Dedifferentiated amniotic fluid mesenchymal stem cell (primary cell): ENCODE measurements around the gene ZRSR2.
"Not testable (repeated sequence)": the region's sequence is repeated elsewhere in the genome, so short reads cannot be mapped to it uniquely, and the experiment has no call there.

Experiments
- DNase-seq: peaks from one replicate; pipeline ENCODE4 v3.0.0-alpha.2; 2016; ENCODE audit errors: extremely low spot score

The ZRSR2 gene, protein sequence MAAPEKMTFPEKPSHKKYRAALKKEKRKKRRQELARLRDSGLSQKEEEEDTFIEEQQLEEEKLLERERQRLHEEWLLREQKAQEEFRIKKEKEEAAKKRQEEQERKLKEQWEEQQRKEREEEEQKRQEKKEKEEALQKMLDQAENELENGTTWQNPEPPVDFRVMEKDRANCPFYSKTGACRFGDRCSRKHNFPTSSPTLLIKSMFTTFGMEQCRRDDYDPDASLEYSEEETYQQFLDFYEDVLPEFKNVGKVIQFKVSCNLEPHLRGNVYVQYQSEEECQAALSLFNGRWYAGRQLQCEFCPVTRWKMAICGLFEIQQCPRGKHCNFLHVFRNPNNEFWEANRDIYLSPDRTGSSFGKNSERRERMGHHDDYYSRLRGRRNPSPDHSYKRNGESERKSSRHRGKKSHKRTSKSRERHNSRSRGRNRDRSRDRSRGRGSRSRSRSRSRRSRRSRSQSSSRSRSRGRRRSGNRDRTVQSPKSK

DNA sequence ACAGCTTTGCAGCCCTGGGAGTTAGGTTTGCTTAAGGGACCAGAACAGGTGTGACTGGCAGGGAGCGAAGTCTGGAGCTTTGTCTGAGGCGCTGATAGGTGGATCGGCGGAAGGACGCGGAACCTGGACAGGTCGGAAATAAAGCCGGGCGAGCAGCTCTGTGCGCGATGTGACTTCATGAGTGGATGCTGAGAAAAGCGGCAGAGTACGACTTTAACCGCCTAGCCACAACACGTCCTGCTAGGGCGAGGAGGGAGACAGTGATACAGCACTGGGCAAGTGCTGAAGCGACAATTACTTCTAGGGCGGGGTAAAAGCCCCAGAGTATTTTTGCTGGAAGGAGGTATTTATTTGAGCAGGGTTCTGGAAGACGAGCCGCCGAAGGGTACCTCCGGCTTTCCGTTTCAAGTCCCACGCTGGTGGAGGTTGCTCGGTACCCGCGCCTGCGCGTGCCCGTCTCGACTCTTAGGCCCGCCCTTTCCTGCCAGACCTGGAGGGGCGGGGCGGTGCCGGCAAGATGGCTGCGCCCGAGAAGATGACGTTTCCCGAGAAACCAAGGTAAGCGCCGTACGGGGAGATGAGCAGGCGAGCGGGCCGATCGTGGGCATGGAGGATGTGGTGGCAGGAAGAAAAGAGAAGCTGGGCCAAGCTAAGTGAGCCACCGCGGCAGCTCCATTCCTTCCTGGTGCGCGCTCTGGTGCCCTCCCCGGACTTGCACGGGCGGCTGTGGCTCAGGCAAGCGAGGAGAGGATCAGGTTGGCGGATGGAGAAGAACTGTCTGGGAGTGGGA lies at the start of gene ZRSR2:
ZRSR2 (plus strand) TSS at position 506 of the 790 bp plus-strand sequence; CDS start at position 518, 12 bp downstream.
- DNase-seq = peak; percentile 81

DNA sequence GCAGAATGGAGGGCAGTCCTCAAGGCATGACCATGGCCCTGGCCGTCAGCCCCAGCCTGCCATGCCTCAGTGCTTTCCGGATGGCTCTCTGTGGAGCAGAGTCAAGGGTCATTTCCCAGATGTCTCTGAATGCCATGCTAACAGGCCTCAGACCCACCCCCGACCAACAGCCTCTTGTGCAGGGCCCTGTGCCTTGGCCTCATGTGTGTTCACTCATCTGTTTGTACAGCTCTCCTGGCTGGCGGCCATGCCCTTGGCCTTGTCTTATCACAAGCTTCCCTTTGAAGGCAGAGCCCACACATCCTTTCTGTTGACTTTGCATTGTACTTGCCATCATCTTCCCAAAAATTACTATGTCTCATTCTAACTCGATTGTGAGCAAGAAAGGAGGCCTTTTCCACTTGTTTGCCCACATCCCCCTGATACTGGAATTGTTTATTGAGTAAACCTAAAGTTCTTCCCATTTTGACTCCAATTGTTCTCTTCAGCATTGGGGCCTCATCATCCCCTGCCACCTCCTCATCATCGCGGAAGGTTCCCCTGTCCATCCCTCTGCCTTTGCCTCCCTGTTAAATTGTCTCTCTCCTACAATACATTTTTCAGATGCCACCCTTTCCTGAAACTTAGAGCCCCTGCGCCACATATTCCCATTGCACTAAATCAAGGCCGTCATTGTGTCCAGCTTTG lies 46.0 kb upstream of the ZRSR2 start:
- DNase-seq = no peak

DNA sequence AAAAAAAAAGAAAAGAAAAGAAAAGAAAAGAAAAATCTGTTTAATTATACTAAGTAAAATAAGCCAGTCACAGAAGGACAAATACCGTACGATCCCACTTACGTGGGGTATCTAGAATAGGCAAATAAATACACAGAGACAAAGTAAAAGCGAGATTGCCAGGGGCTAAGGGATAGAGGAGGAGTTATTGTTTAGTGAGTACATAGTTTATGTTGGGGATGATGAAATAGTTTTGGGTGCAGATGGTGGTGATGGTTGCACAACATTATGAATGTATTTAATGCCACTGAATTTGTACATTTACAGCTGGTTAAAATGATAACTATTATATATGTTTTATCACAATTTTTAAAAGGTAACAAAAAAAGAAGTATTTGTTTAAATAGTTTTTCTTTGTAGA lies 45.1 kb upstream of the ZRSR2 start:
- DNase-seq = peak; percentile 21

DNA sequence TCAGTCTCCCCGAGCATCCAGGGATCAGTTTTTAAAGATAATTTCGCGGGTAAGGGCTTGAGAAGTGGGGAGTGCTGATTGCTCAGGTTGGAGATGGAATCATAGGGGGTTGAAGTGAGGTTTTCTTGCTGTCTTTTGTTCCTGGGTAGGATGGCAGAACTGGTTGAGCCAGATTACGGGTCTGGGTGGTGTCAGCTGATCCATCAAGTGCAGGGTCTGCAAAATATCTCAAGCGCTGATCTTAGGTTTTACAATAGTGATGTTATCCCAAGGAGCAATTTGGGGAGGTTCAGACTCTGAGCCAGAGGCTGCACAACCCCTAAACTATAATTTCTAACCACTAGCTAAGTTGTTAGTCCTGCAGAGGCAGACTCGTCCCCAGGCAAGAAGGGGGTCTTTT lies 43.6 kb upstream of the ZRSR2 start:
- DNase-seq = not testable (repeated sequence)

DNA sequence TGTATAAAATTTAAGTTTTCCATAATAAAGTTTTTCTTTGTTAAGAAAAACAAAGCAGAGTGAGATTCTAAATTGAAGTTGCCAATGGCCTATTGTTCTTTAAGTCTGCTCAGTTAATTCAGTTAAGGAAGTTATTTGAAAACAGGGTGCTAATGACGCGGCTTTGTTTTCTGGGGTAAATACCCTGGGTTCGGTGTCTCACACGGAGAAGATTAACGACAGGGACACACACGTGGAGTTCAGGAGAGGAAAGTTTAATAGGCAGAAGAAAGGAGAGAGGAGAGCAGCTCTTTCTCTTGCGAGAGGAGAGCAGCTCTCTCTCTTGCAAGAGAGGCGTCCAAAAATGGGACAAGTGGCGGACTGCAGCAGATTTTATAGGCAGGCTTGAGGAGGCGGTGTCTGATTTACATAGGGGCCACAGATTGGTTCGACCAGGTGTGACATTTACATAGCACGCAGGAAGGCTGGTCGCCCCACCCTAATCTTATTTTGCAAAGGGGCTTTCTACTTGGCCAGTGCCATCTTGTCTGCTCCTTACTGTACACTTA lies 42.6 kb upstream of the ZRSR2 start:
- DNase-seq = no peak

DNA sequence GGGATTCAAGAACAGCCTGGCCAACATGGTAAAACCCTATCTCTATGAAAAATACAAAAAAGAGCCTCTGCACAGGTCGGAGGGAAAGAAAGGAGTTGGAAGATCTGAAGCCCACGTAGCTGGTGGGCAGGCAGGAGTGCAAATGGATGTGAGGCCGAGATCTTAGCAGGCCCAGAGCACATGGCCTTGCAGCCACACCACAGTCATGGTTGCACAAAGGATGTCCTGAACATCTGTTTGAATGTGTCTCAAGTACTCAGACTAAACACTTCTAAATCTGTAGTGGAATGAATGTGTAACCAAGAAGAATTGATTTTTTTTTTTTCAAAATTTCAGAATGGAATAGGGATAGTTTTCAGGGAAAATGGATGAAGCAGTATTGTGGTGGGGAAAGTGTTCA lies 41.4 kb upstream of the ZRSR2 start:
- no peak for DNase-seq

DNA sequence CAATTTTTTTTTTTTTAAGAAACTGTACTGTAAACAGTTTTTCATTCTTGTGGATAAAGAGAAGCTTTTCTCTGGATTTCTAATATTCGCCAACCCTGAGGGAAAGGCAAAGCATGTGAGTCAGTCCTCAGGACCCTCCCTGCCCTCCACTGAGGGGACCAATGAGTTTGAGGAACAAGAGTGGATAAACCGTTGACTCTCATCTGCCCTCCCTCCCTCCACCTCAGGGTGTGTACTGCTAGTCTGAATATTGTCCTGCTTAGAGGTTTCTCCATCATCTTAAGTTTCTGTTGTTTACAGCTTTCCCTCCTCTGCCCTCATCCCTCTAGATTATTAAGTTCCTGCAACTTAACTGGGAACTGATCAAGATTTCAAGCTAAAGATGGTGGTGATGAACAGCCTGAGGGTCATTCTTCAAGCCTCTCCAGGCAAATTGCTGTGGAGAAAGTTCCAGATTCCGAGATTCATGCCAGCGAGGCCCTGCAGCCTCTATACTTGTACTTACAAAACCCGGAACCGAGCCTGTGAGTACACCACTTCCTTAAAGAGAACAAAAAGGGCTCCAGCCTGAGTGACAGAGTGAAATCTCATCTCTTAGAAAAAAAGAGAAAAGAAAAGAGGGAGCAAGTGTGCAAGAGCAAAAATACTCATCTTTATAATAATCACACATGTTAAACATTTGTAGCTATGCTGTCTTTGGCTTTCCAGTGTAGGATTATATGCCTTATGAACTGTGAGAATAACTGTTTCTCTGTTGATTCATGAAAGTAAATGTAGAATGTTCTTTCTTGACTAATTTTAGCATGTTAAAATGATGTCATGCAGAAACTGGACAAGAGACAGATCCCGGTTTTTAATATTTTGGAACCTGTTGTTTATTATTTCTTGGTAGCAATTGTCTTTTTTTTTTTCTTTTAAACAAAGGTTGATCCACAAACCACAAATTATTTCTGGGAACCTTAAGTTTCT lies 40.4 kb upstream of the ZRSR2 start:
- peak; percentile 32 for DNase-seq

DNA sequence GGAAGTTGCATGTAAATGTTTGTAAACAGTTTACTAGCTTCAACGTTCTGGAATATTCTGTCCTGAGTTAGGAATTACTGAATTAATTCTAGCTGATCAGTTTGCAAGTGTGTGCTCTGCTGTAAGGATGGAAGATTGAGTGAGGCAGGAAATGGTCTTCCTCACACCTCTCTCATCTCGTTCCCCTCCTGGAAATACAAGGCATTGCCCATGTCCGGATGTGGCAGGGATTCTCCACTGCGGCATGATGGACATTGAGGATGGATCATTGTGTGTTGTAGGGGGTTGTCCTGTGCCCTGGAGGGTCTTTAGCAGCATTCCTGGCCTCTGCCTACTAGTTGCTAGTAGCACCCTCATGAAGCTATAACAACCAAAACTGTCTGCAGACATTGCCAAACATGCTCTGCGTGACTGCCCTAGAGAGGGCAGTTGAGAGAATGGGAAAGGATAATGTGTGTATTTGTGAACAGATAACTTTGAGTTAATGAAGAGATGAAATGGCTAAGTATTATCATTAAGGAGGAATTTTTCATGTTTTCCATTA lies 39.6 kb upstream of the ZRSR2 start:
- no peak for DNase-seq

DNA sequence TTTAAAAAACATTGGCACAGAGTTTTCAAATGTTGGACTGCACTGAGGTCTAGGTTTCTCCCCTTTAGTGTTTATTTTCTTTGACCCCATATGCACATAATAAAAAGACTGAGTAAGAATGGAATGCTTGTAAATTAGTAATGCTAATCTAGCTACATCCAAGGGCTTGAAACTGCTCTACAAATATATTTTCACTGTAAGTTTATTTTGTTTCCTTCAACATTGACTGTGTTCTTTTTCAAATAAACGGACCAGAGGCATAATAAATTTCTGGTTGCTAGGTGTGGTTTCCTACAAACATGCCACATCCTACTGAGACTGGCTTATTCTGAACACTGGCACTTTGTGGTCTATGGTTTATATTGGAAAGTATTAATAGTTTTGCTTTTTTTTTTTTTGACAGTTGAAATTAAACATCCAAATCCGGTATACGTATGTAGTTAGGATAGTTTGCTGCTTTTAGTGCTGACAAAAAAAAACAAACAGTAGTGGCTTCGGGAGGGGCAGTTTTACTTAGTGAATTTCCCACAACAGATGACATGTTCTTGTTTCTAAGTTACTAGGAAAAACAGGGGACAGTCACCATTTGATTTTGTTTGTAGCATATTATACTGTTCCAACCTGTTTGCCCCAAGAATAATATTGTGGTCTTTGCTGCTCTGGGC lies 39.0 kb upstream of the ZRSR2 start:
- peak; percentile 54 for DNase-seq

DNA sequence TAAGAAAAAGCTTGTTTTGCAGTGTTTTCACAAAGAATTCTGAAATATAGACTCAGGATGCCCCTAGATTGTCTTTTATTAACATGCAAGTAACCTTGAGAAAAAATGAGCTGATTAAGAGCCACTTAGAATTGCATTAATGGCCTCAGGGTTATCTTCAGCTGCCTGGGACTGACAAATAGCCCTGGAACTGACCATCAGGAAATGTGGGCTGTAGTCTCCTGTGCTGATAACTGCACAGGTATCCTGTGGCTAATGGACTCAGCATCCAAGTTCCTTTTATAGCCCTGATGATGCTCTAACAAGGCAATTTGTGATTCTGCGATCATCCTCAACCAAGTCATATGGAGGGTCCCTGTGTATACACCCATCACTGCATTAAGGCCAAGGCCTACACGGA lies 35.2 kb upstream of the ZRSR2 start:
- no peak for DNase-seq

DNA sequence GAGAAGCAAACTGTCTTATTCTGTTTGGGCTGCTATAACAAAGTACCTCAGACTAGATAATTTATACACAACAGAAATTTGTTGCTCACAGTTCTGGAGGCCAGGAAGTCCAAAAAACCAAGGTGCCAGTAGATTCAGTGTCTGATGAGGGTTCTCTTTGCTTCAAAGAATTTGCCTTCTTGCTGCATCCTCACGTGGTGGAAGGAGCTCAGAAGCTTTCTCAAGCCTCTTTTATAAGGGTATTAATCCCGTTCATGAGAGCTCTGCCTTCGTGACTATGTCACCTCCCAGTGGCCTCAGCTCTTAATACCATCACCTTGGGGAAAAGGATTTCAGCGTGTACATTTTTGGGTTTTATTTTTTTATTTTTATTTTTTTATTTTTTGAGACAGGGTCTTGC lies 32.1 kb upstream of the ZRSR2 start:
- no peak for DNase-seq

DNA sequence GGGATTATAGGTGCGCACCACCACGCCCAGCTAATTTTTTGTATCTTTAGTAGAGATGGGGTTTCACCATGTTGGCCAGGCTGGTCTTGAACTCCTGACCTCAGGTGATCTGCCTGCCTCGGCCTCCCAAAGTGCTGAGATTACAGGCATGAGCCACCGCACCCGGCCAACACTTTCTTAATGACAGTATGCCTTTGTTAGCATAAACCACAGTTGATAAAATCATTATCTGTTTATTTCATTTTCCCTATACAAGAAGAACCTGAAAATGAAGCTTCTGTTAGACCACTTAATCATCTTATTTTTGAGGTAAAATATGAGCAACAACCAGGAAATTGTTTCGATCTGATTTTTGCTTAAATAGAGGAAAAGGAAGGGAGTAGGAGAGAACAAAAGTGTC lies 30.4 kb upstream of the ZRSR2 start:
- DNase-seq = not testable (repeated sequence)

DNA sequence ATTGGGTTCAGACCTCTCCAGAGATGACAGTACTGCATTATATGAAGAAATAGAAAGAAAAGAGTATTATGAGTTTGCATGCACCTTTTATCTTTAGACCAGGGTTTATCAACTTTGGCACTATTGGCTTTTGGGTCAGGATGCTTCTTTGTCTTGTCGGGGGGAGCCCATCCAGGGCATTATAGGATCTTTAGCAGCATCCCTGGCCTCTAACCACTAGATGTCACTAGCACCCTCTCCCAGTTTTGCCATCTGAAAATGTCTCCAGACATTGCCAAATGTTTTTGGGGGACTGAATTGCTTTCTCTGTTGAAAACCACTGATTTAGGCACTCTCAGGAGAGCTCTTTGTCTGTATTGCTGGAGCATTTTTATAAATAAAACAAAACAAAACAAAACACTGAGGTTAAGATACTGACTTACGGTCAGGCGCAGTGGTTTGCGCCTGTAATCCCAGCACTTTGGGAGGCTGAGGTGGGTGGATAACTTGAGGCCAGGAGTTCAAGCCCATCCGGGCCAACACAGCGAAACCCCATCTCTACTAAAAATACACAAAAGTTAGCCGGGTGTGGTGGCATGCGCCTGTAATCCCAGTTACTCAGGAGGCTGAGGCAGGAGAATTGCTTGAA lies 28.6 kb upstream of the ZRSR2 start:
- peak; percentile 31 for DNase-seq

DNA sequence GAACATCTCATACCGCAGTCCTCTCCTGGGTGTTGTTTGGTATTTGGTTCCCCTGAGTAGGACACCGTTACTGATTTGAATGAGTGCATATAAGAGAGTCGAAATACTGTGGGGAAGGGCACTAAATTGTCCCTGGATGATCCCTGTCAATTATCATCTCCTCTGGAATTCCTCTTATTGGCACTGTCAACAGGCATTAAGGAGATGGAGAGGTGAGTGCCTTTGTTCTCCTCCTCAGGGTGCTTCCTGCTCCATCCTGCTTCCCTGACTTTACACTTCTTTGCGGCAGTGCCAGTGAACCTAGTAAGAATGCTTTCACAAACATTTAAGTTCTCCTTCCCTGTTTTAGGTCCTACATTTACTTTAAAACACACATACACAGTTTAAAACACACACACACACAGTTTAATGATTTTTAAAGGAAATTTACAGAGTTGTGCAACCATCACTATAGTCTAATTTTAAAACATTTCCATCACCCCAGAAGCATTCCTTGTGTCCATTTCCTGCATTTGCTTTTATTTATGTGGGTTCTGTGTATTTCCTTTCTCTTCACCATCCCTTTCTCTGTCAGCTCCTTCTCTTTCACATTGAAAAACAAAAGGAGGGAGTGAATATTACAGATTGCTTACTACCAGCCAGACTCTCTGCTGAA lies 20.9 kb upstream of the ZRSR2 start:
- DNase-seq = no peak

DNA sequence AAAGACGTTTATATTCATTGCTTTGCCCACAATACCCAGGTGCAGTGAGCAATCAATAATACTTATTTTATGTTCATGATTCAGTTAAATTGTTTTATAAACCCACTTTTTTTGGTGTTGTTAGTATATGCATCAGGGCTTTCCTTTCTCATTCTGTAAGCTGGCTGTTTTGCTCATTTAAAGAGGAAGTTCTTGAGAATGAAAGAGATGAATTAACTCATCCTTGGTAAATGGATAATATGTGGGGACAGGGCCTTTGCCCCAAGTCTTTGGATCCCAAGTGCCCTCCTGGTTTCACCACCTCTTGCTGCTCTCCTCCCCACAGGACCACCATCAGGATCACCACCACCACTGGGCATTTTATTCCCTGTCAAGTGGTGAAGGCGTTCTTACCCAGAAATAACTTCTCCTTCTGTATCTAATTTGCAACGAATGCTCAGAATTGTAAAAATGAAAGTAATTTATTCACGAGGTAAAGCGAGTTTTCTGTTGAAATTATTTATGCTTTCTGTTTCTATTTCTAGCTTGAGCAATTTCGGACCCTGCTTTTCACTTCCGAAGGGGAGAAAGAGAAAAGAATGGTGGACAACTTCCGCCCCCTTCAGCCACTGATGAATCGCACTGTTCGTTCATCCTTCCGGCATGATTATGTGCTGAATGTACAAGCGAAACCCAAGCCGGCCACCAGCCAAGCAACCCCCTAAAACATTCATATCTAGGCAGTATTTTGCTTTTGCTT lies 8.2 kb upstream of the ZRSR2 start:
- DNase-seq = no peak

DNA sequence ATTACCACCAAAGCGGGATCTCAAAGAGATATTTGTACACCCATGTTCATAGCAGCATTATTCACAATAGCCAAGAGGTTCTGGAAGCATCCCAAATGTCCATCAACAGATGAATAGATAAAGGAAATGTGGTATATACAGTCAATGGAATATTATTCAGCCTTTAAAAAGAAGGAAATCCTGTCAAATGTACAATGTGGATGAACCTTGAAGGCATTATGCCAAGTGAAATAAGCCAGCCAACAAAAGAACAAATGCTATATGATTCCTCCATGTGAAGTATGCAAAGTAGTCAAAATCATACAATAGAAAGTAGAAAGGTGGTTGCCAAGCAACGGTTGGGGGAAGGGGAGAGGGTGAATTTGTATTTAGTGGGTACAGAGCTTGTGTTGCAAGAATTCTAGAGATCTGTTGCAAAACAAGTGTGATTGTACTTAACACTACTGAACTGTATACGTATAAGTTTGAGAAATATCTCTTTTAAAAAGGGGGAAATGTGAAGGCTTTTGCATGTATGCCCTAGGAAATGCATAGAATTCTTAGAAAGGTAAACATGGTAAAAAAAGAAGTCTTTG lies 5.0 kb upstream of the ZRSR2 start:
- no peak for DNase-seq

DNA sequence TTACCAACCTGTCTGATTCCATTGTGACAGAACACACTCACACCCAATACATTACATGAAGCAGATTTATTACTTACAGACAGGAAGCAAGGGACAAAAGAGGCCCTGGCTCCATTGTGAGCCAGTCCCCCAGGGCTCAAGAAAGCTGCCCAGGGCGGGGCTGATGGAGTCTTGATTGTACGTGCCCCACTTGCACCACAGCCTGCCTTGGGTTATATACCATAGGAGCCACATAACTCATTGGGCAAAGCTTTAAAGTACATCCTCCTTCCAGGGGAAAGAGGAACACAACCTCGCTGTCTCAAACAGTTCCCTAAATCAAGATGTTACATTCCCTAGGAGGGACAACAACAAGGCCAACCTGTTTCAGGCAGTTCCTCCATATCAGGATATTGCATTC lies 3.4 kb upstream of the ZRSR2 start:
- no peak for DNase-seq

DNA sequence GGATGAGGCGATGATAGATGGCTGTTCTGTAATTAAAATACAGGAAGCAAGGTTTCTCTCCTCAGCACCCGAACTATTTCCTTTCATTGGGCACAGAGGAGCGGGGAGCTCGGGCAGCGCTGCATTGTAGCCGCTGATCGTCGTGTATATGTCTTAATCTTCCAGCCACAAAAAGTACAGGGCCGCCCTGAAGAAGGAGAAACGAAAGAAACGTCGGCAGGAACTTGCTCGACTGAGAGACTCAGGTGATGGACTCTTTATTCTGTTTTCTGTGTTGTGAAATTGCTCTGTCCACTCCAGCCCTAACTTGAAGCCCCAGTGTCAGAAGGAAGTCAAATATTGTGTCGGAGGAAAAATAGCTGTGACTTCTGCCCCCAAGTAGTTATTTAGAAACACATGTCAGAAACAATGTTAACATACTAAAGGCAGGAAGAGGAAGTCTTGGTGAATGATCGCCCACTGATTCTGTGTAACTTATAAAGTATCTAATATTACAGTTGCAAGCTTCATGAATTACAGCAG lies 546 bp downstream of the ZRSR2 start:
- DNase-seq = peak; percentile 15
